Activated CD8-positive, alpha-beta memory T cell treated with anti-CD3 and anti-CD28 coated beads, Interleukin-2, amount 10 ng/mL, durations not matched to agents 7 days and 5 days (primary cell): ENCODE data around the gene SLC4A2. TPM values are rescaled to one million over a fixed set of nuclear protein-coding genes. Genes with fewer than 3 reads are reported as not detected.

Source experiments
- ATAC-seq: fragments of 150-1000 bp; cut with Tn5 transposase; one replicate; pipeline ENCODE4 v1.10.0; 2021; ENCODE audit warnings: moderate library complexity
- CTCF ChIA-PET: fragments of 350-600 bp; sonication (Branson Sonifier 250); formaldehyde crosslinking; loops from one replicate; lab custom pipeline; 2021; ENCODE audit warnings: antibody characterized with exemption; lab: Charles Lee
- DNase-seq: peaks from one replicate; pipeline ENCODE4 v3.0.0-alpha.2; 2020
- H3K27ac Mint-ChIP-seq: one replicate; pipeline ENCODE4 v1.8.0; 2021; ENCODE audit warnings: mild to moderate bottlenecking, mixed read lengths
- H3K27me3 Mint-ChIP-seq: one replicate; pipeline ENCODE4 v1.8.0; 2021; ENCODE audit warnings: mixed read lengths
- H3K36me3 Mint-ChIP-seq: one replicate; pipeline ENCODE4 v1.8.0; 2021; ENCODE audit warnings: mild to moderate bottlenecking, mixed read lengths
- H3K4me1 Mint-ChIP-seq: one replicate; pipeline ENCODE4 v1.8.0; 2021; ENCODE audit warnings: mixed read lengths
- H3K4me3 Mint-ChIP-seq: one replicate; pipeline ENCODE4 v1.8.0; 2021; ENCODE audit warnings: mild to moderate bottlenecking, moderate library complexity, mixed read lengths
- H3K9me3 Mint-ChIP-seq: one replicate; pipeline ENCODE4 v1.8.0; 2022; ENCODE audit warnings: low read depth, mixed read lengths
- total RNA-seq, 2 experiments: library from RNA; stranded (reverse); gene quantifications; one replicate each; pipeline ENCODE4 v1.2.3, GENCODE V29; 2021

The SLC4A2 gene
- total RNA-seq, 2 experiments from 2014 or later, result 114 to 121 TPM

GRCh38 chr7:151015967-151016366 is 43.4 kb upstream of the SLC4A2 start:
- no peaks in the 10 kb centered on the region for H3K9me3 Mint-ChIP-seq
- peaks cover 61% of the 10 kb centered on the region for H3K4me1 Mint-ChIP-seq
- H3K4me3 Mint-ChIP-seq, result no peak overlapping the region
- CTCF ChIA-PET, result interaction anchor here (2.1 to 7.8 kb wide), 3 partner anchors 9 to 53 kb away, joined by 7 to 76 read pairs (median 61); no protein-coding TSS in a partner anchor
- no peak overlapping the region for H3K27ac Mint-ChIP-seq
- ATAC-seq (no peak), DNase-seq (peak; percentile 39)
- peaks cover 31% of the 10 kb centered on the region for H3K27me3 Mint-ChIP-seq
- H3K36me3 Mint-ChIP-seq, result peaks cover 2% of the 10 kb centered on the region

GRCh38 chr7:151016505-151016904 is 42.9 kb upstream of the SLC4A2 start:
- Mint-ChIP-seq H3K27me3 (peaks cover 36% of the 10 kb centered on the region), H3K4me1 (peaks cover 58% of the 10 kb centered on the region), H3K4me3 (no peak overlapping the region), H3K9me3 (no peaks in the 10 kb centered on the region), H3K36me3 (peaks cover 2% of the 10 kb centered on the region), H3K27ac (no peak overlapping the region)
- ATAC-seq (no peak), DNase-seq (no peak)
- CTCF ChIA-PET, result interaction anchor here (2.1 to 7.8 kb wide), 4 partner anchors 9 to 54 kb away, joined by 7 to 76 read pairs (median 64); partner anchors contain the start of gene ABCB8

GRCh38 chr7:151016942-151017341 is 42.4 kb upstream of the SLC4A2 start:
- no peaks in the 10 kb centered on the region for H3K9me3 Mint-ChIP-seq
- no peak overlapping the region for H3K27ac Mint-ChIP-seq
- peaks cover 2% of the 10 kb centered on the region for H3K36me3 Mint-ChIP-seq
- DNase-seq (peak; percentile 39), ATAC-seq (no peak)
- peaks cover 36% of the 10 kb centered on the region for H3K27me3 Mint-ChIP-seq
- H3K4me3 Mint-ChIP-seq, result no peak overlapping the region
- peaks cover 55% of the 10 kb centered on the region for H3K4me1 Mint-ChIP-seq
- CTCF ChIA-PET, result interaction anchor here (1.5 to 7.8 kb wide), 7 partner anchors 10 to 616 kb away, joined by 3 to 76 read pairs (median 9); partner anchors contain the start of gene ABCB8

- Mint-ChIP-seq H3K4me1 (peaks cover 50% of the 10 kb centered on the region), H3K36me3 (peaks cover 2% of the 10 kb centered on the region), H3K9me3 (no peaks in the 10 kb centered on the region), H3K27ac (peak overlapping the region; percentile 2), H3K27me3 (peaks cover 36% of the 10 kb centered on the region), H3K4me3 (peak overlapping the region; percentile 69)
- CTCF ChIA-PET, result interaction anchor here (0.8 to 7.8 kb wide), 22 partner anchors 10 to 615 kb away, joined by 3 to 76 read pairs (median 6); partner anchors contain the start of genes ABCB8, FASTK and TMUB1
- ATAC-seq, result no peak
- no peak for DNase-seq
Measured at GRCh38 chr7:151017370-151017952, 41.9 kb upstream of the SLC4A2 start.

GRCh38 chr7:151017953-151018420 is 41.4 kb upstream of the SLC4A2 start:
- H3K27ac Mint-ChIP-seq, result peak overlapping the region; percentile 52
- H3K27me3 Mint-ChIP-seq, result peaks cover 39% of the 10 kb centered on the region
- peak; percentile 84 for DNase-seq
- H3K36me3 Mint-ChIP-seq, result peaks cover 2% of the 10 kb centered on the region
- peak; percentile 64 for ATAC-seq
- H3K4me1 Mint-ChIP-seq, result peaks cover 45% of the 10 kb centered on the region
- peak overlapping the region; percentile 69 for H3K4me3 Mint-ChIP-seq
- H3K9me3 Mint-ChIP-seq, result no peaks in the 10 kb centered on the region
- CTCF ChIA-PET, result interaction anchor here (0.7 to 7.8 kb wide), 29 partner anchors 11 to 615 kb away, joined by 3 to 76 read pairs (median 5); partner anchors contain the start of genes ABCB8, FASTK and TMUB1

GRCh38 chr7:151018421-151019129 is 40.8 kb upstream of the SLC4A2 start:
- no peaks in the 10 kb centered on the region for H3K9me3 Mint-ChIP-seq
- peak overlapping the region; percentile 52 for H3K27ac Mint-ChIP-seq
- peak; percentile 47 for DNase-seq
- peak; percentile 28 for ATAC-seq
- H3K4me1 Mint-ChIP-seq, result peaks cover 41% of the 10 kb centered on the region
- CTCF ChIA-PET, result interaction anchor here (0.7 to 7.8 kb wide), 31 partner anchors 11 to 614 kb away, joined by 3 to 76 read pairs (median 5); partner anchors contain the start of genes ABCB8, FASTK and TMUB1
- peaks cover 41% of the 10 kb centered on the region for H3K27me3 Mint-ChIP-seq
- H3K4me3 Mint-ChIP-seq, result peak overlapping the region; percentile 69
- H3K36me3 Mint-ChIP-seq, result peaks cover 2% of the 10 kb centered on the region

- Mint-ChIP-seq H3K9me3 (no peaks in the 10 kb centered on the region), H3K4me1 (peaks cover 37% of the 10 kb centered on the region), H3K27me3 (peaks cover 41% of the 10 kb centered on the region), H3K4me3 (peak overlapping the region; percentile 32), H3K36me3 (peaks cover 2% of the 10 kb centered on the region), H3K27ac (no peak overlapping the region)
- DNase-seq (no peak), ATAC-seq (no peak)
- CTCF ChIA-PET, result interaction anchor here (0.7 to 7.8 kb wide), 23 partner anchors 12 to 585 kb away, joined by 3 to 76 read pairs (median 7); partner anchors contain the start of genes ABCB8 and TMUB1
Measured at GRCh38 chr7:151019130-151019447, 40.3 kb upstream of the SLC4A2 start.

- Mint-ChIP-seq H3K27ac (no peak overlapping the region), H3K4me3 (no peak overlapping the region)
- ATAC-seq, result no peak
Measured at GRCh38 chr7:151020231-151020630, 39.2 kb upstream of the SLC4A2 start.

GRCh38 chr7:151023232-151023631 is 36.2 kb upstream of the SLC4A2 start:
- ATAC-seq, result no peak
- no peak for DNase-seq
- CTCF ChIA-PET, result interaction anchor here (0.7 kb wide), 1 partner anchor 13 kb away, joined by 3 read pairs; no protein-coding TSS in a partner anchor
- Mint-ChIP-seq H3K9me3 (no peaks in the 10 kb centered on the region), H3K27me3 (peaks cover 33% of the 10 kb centered on the region), H3K4me3 (no peak overlapping the region), H3K36me3 (no peaks in the 10 kb centered on the region), H3K27ac (no peak overlapping the region), H3K4me1 (peaks cover 17% of the 10 kb centered on the region)

More at GRCh38 chr7:151020231-151020630, 39.2 kb upstream of the SLC4A2 start:
- Mint-ChIP-seq H3K27me3 (peaks cover 41% of the 10 kb centered on the region), H3K36me3 (no peaks in the 10 kb centered on the region), H3K9me3 (no peaks in the 10 kb centered on the region), H3K4me1 (peaks cover 25% of the 10 kb centered on the region)
- CTCF ChIA-PET, result interaction anchor here (0.7 to 7.8 kb wide), 6 partner anchors 11 to 91 kb away, joined by 3 to 66 read pairs (median 12); partner anchors contain the start of gene ABCB8
- DNase-seq, result no peak

- Mint-ChIP-seq H3K9me3 (no peaks in the 10 kb centered on the region), H3K27ac (no peak within 1 kb of the TSS), H3K4me3 (no peak within 1 kb of the TSS), H3K27me3 (peaks cover 24% of the 10 kb centered on the region), H3K4me1 (peaks cover 17% of the 10 kb centered on the region), H3K36me3 (no peaks in the 10 kb centered on the region)
- ATAC-seq, result no peak
- CTCF ChIA-PET, result interaction anchor here (1.0 kb wide), 1 partner anchor 17 kb away, joined by 3 read pairs; no protein-coding TSS in a partner anchor
- no peak for DNase-seq
Measured at GRCh38 chr7:151024435-151025056, 34.8 kb upstream of the SLC4A2 start, which contains the start of gene ATG9B. Gene ATG9B, minus strand, starts transcription at chr7:151024494. Its CDS starts 71 bp downstream, at chr7:151024423.

GRCh38 chr7:151025924-151026671 is 33.3 kb upstream of the SLC4A2 start:
- CTCF ChIA-PET, result interaction anchor here (0.6 to 0.9 kb wide), 3 partner anchors 17 to 100 kb away, joined by 3 read pairs; no protein-coding TSS in a partner anchor
- H3K36me3 Mint-ChIP-seq, result no peaks in the 10 kb centered on the region
- no peak for DNase-seq
- peaks cover 8% of the 10 kb centered on the region for H3K27me3 Mint-ChIP-seq
- ATAC-seq, result no peak
- peaks cover 20% of the 10 kb centered on the region for H3K4me1 Mint-ChIP-seq
- no peaks in the 10 kb centered on the region for H3K9me3 Mint-ChIP-seq
- peak overlapping the region; percentile 13 for H3K27ac Mint-ChIP-seq
- no peak overlapping the region for H3K4me3 Mint-ChIP-seq
